MM.1S (cell line): Measurements from ENCODE around the gene COL20A1.

Experiments used
- EZH2 ChIP-seq: fragments of 300-600 bp; sonication (generic); optimal IDR thresholded peaks from 2 replicates; pipeline ENCODE3; 2017; ENCODE audit warnings: low read depth, mild to moderate bottlenecking, antibody characterized with exemption, low read length, mixed read lengths
- EZH2phosphoT487 ChIP-seq: fragments of 300-600 bp; sonication (generic); IDR thresholded peaks from 2 replicates; pipeline ENCODE4 v1.6.1; 2018; ENCODE audit warnings: antibody characterized with exemption, low read length
- TF ChIP-seq, protein P1 (sequence below): fragments of 300-600 bp; sonication (generic); IDR thresholded peaks from 2 replicates; pipeline ENCODE4 v1.5.1; 2016; ENCODE audit warnings: antibody characterized with exemption, low read length, mixed read lengths

DNA sequence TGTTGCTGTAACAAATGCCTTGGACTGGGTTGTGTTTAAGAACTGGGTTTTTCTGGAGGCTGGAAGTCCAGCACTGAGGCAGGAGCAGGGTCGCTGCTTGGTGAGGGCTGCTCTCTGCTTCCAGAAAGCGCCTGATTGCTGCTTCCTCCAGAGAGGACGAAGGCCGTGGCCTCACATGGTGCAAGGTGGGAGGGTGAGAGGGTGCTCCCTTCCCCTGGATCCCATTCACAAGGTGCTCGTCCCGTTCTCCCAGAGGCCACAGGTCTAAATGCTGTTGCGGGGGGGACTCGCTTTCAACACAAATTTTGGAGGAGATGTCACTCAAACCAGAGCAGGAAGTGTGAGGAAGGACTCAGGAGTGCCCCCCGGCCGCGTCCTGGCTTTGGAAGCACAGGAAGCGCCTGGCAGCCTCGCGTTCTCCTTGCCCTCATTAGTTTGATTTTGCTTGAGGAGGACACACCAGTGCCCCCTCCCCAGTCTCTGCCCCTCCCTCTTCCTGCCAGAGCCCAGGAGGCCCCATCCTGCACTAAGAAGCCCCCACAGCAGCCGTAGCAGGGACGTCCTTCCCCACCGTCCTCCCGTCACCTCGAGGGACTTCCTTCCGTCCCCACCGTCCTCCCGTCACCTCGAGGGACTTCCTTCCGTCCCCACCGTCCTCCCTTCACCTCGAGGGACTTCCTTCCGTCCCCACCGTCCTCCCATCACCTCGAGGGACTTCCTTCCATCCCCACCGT is 31.0 kb upstream of the COL20A1 start:
- TF ChIP-seq, protein P1, sequence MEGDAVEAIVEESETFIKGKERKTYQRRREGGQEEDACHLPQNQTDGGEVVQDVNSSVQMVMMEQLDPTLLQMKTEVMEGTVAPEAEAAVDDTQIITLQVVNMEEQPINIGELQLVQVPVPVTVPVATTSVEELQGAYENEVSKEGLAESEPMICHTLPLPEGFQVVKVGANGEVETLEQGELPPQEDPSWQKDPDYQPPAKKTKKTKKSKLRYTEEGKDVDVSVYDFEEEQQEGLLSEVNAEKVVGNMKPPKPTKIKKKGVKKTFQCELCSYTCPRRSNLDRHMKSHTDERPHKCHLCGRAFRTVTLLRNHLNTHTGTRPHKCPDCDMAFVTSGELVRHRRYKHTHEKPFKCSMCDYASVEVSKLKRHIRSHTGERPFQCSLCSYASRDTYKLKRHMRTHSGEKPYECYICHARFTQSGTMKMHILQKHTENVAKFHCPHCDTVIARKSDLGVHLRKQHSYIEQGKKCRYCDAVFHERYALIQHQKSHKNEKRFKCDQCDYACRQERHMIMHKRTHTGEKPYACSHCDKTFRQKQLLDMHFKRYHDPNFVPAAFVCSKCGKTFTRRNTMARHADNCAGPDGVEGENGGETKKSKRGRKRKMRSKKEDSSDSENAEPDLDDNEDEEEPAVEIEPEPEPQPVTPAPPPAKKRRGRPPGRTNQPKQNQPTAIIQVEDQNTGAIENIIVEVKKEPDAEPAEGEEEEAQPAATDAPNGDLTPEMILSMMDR: no peak
- TF ChIP-seq EZH2phosphoT487 (no peak), EZH2 (no peak)
